ENCODE results near the gene PHF20. TPM values are rescaled to one million over a fixed set of nuclear protein-coding genes. Genes with fewer than 3 reads are reported as not detected.

Gene PHF20
- total and polyA plus RNA-seq, 2 of the 8 experiments (the other 6 are each of a cell fraction or from before 2014, with no cell fraction given), result 25.6 to 70.1 TPM

GRCh38 chr20:35731469-35731788 is 40.4 kb upstream of the PHF20 start (continued):
- no peak for TF ChIP-seq POU5F1 (IDR thresholded peaks at IDR 0.05; ENCODE audit: low read depth, low read length)
- no peak for TF ChIP-seq NANOG (IDR thresholded peaks at IDR 0.05; ENCODE audit: insufficient read depth, low read depth, low read length, poor library complexity, severe bottlenecking)
- TF ChIP-seq SUZ12 (IDR thresholded peaks at IDR 0.05; ENCODE audit: low read length), result no peak
- TF ChIP-seq CEBPB (IDR thresholded peaks at IDR 0.05; ENCODE audit: low read depth, low read length), result no peak
